SK-N-SH treated with all-trans-retinoic acid at 6 μM for 48 hours (cell line): Measurements from ENCODE around the gene GOLPH3.
A peak's percentile ranks its signal among the peaks of the same experiment; 100 is the strongest.
"Not testable (repeated sequence)": the region's sequence is repeated elsewhere in the genome, so short reads cannot be mapped to it uniquely, and the experiment has no call there.

ENCODE experiments used
- ATAC-seq: fragments of 200-7000 bp; cut with Tn5 transposase; 3 replicates; pipeline ENCODE4 v1.9.1; 2020; ENCODE audit warnings: mild to moderate bottlenecking, moderate library complexity
- ARNTL ChIP-seq: fragments of 450-650 bp; formaldehyde crosslinking; IDR thresholded peaks from 2 replicates; pipeline ENCODE4 v1.5.0; 2020; ENCODE audit warnings: low read depth, mild to moderate bottlenecking, moderate library complexity, borderline replicate concordance
- BACH2 ChIP-seq: fragments of 250-450 bp; sonication (Bioruptor Pico); IDR thresholded peaks from 2 replicates; pipeline ENCODE4 v1.9.0; 2021; ENCODE audit warnings: mild to moderate bottlenecking, borderline replicate concordance
- ESRRG ChIP-seq: fragments of 250-450 bp; sonication (Bioruptor Pico); IDR thresholded peaks from 2 replicates; pipeline ENCODE4 v1.6.1; 2021; ENCODE audit warnings: mild to moderate bottlenecking
- GLIS3 ChIP-seq: fragments of 250-450 bp; sonication (Bioruptor Pico); IDR thresholded peaks from 2 replicates; pipeline ENCODE4 v1.5.0; 2020; ENCODE audit warnings: mild to moderate bottlenecking, moderate library complexity
- ISL1 ChIP-seq: fragments of 250-450 bp; sonication (Bioruptor Pico); IDR thresholded peaks from 2 replicates; pipeline ENCODE4 v2.1.2; 2022; ENCODE audit warnings: mild to moderate bottlenecking, moderate library complexity
- OSR1 ChIP-seq: fragments of 250-450 bp; sonication (Bioruptor Pico); IDR thresholded peaks from 2 replicates; pipeline ENCODE4 v1.8.0; 2022; ENCODE audit warnings: moderate library complexity, mild to moderate bottlenecking, inconsistent platforms
- PPARA ChIP-seq: fragments of 250-450 bp; sonication (Bioruptor Pico); IDR thresholded peaks from 2 replicates; pipeline ENCODE4 v1.5.0; 2020; ENCODE audit warnings: mild to moderate bottlenecking, borderline replicate concordance
- RARB ChIP-seq: fragments of 250-450 bp; sonication (Bioruptor Pico); IDR thresholded peaks from 2 replicates; pipeline ENCODE4 v1.8.0; 2021; ENCODE audit warnings: mild to moderate bottlenecking, moderate library complexity
- TCF4 ChIP-seq: fragments of 250-450 bp; sonication (Bioruptor Pico); IDR thresholded peaks from 2 replicates; pipeline ENCODE4 v1.8.0; 2021; ENCODE audit warnings: mild to moderate bottlenecking, moderate library complexity, borderline replicate concordance
- ZC3H10 ChIP-seq: fragments of 250-450 bp; sonication (Bioruptor Pico); IDR thresholded peaks from 2 replicates; pipeline ENCODE4 v1.5.1; 2021; ENCODE audit warnings: mild to moderate bottlenecking, moderate library complexity
- ZFP3 ChIP-seq: fragments of 250-450 bp; sonication (Bioruptor Pico); IDR thresholded peaks from 2 replicates; pipeline ENCODE4 v1.5.0; 2020; ENCODE audit warnings: mild to moderate bottlenecking, moderate library complexity
- ZFP30 ChIP-seq: fragments of 450-650 bp; formaldehyde crosslinking; IDR thresholded peaks from 2 replicates; pipeline ENCODE4 v1.5.0; 2022; ENCODE audit warnings: mild to moderate bottlenecking, moderate library complexity
- ZNF565 ChIP-seq: fragments of 450-650 bp; formaldehyde crosslinking; conservative IDR thresholded peaks from 2 replicates; pipeline ENCODE4 v1.5.0; 2020; ENCODE audit warnings: low read depth, mild to moderate bottlenecking, moderate library complexity
- ZNF70 ChIP-seq: fragments of 450-650 bp; formaldehyde crosslinking; IDR thresholded peaks from 2 replicates; pipeline ENCODE4 v1.5.0; 2020; ENCODE audit warnings: mild to moderate bottlenecking, moderate library complexity
- ZNF8 ChIP-seq: fragments of 450-650 bp; formaldehyde crosslinking; IDR thresholded peaks from 2 replicates; pipeline ENCODE4 v1.5.0; 2020; ENCODE audit warnings: mild to moderate bottlenecking, moderate library complexity
- TF ChIP-seq, protein P1 (sequence below): fragments of 250-450 bp; sonication (Bioruptor Pico); IDR thresholded peaks from 2 replicates; pipeline ENCODE4 v1.5.1; 2021; ENCODE audit warnings: mild to moderate bottlenecking, moderate library complexity
- TF ChIP-seq, protein P2 (sequence below): fragments of 250-450 bp; sonication (Bioruptor Pico); IDR thresholded peaks from 2 replicates; pipeline ENCODE4 v1.8.0; 2021; ENCODE audit warnings: low read depth, mild to moderate bottlenecking, moderate library complexity, borderline replicate concordance
- TF ChIP-seq, protein P3 (sequence below): fragments of 250-450 bp; sonication (Bioruptor Pico); IDR thresholded peaks from 2 replicates; pipeline ENCODE4 v1.8.0; 2020; ENCODE audit warnings: mild to moderate bottlenecking, moderate library complexity, borderline replicate concordance
- TF ChIP-seq, protein P4 (sequence below): fragments of 250-450 bp; sonication (Bioruptor Pico); IDR thresholded peaks from 2 replicates; pipeline ENCODE4 v1.5.1; 2020; ENCODE audit warnings: low read depth, mild to moderate bottlenecking, moderate library complexity
- TF ChIP-seq, protein P5 (sequence below): fragments of 250-450 bp; sonication (Bioruptor Pico); IDR thresholded peaks from 2 replicates; pipeline ENCODE4 v1.5.0; 2020; ENCODE audit warnings: mild to moderate bottlenecking, moderate library complexity

GOLPH3 gene

DNA sequence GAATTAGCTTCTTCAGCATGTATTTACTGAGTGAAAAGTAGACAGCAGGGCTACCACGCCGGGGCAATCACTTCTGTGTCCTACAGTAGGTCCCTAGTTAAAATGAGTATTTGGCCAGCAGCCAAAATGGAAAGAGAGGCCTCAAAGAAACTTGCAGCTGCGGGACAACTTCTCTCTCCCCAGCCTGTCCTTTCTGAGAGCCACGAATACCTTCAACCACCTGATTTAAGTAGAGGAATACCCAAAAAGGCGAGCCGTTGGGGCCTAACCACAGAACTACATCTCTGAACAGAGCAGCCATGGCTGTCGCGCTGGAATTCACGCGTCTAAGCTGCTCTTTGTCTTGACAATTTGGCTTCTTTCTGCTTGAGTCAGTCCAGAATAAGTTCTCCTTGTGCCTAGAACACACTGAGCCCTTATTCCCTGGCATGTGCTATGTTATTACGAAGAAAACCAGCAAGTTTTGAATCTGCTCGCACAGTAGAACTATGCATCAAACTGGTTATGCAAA is 43.8 kb upstream of the GOLPH3 start:
- TF ChIP-seq ZFP3 (no peak), BACH2 (CRISPR knock-in tag) (no peak), ARNTL (CRISPR knock-in tag) (no peak), RARB (CRISPR knock-in tag) (no peak), ZNF70 (CRISPR knock-in tag) (no peak), ZFP30 (CRISPR knock-in tag) (no peak), PPARA (CRISPR knock-in tag) (no peak), ISL1 (CRISPR knock-in tag) (no peak), ZC3H10 (CRISPR knock-in tag) (no peak), OSR1 (no peak), GLIS3 (CRISPR knock-in tag) (no peak), ZNF8 (CRISPR knock-in tag) (no peak), TCF4 (CRISPR knock-in tag) (no peak)
- TF ChIP-seq, protein P1, sequence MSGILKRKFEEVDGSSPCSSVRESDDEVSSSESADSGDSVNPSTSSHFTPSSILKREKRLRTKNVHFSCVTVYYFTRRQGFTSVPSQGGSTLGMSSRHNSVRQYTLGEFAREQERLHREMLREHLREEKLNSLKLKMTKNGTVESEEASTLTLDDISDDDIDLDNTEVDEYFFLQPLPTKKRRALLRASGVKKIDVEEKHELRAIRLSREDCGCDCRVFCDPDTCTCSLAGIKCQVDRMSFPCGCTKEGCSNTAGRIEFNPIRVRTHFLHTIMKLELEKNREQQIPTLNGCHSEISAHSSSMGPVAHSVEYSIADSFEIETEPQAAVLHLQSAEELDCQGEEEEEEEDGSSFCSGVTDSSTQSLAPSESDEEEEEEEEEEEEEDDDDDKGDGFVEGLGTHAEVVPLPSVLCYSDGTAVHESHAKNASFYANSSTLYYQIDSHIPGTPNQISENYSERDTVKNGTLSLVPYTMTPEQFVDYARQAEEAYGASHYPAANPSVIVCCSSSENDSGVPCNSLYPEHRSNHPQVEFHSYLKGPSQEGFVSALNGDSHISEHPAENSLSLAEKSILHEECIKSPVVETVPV (CRISPR knock-in tag) = no peak
- TF ChIP-seq, protein P2, sequence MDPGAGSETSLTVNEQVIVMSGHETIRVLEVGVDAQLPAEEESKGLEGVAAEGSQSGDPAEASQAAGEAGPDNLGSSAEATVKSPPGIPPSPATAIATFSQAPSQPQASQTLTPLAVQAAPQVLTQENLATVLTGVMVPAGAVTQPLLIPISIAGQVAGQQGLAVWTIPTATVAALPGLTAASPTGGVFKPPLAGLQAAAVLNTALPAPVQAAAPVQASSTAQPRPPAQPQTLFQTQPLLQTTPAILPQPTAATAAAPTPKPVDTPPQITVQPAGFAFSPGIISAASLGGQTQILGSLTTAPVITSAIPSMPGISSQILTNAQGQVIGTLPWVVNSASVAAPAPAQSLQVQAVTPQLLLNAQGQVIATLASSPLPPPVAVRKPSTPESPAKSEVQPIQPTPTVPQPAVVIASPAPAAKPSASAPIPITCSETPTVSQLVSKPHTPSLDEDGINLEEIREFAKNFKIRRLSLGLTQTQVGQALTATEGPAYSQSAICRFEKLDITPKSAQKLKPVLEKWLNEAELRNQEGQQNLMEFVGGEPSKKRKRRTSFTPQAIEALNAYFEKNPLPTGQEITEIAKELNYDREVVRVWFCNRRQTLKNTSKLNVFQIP (CRISPR knock-in tag) = no peak
- ATAC-seq = peak; percentile 50

DNA sequence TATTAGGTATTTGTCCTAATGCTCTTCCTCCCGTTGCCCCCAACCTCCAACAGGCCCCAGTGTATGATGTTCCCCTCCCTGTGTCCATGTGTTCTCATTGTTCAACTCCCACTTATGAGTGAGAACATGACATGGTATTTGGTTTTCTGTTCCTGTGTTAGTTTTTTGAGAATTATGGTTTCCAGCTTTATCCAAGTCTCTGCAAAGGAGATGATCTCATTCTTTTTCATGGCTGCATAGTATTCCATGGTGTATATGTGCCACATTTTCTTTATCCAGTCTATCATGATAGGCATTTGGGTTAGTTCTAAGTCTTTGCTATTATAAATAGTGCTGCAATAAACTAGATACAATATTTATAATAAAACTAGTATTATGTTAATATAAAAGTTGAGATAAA is 40.2 kb upstream of the GOLPH3 start:
- ATAC-seq = not testable (repeated sequence)

DNA sequence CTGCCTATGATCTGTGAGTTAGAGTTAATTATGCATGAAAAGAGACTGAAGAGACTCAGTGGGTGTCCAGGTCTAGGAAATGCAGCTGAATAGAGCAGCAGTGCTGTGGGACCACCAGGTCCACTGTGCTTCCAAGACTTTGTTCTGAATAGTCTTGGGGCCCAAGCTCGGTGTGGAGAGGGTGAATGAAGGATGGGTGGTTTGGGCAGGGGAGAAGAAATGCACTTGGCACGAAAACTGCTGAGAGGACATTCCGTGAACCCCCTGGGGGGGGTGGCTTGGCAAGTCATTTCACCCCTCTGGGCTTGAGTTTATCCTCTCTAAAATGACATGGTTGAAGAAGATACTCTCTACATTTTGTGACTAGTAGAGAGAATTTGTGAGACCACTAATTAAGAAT is 36.0 kb upstream of the GOLPH3 start:
- no peak for ATAC-seq
- TF ChIP-seq ZNF8 (CRISPR knock-in tag) = no peak

DNA sequence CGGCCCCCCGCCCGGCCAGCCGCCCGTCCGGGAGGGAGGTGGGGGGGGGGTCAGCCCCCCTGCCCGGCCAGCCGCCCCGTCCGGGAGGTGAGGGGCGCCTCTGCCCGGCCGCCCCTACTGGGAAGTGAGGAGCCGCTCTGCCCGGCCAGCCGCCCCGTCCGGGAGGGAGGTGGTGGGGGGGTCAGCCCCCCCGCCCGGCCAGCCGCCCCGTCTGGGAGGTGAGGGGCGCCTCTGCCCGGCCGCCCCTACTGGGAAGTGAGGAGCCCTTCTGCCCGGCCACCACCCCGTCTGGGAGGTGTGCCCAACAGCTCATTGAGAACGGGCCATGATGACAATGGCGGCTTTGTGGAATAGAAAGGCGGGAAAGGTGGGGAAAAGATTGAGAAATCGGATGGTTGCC is 34.7 kb upstream of the GOLPH3 start:
- not testable (repeated sequence) for ATAC-seq

DNA sequence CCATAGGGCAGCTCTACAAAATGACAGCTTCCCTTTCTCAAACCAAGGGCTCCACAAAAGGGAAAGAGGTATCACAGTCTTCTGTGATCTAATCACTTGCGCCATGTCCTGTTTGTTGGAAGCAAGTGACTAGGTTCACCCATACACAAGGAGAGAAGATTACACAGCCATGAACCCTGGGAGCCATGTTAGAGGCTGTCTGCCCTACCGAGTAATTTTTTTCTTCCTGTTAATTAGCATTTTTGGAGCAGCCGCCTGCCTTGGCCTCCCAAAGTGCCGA is 33.2 kb upstream of the GOLPH3 start:
- TF ChIP-seq PPARA (CRISPR knock-in tag) = no peak
- TF ChIP-seq OSR1 = no peak
- no peak for TF ChIP-seq TCF4 (CRISPR knock-in tag)
- TF ChIP-seq, protein P3, sequence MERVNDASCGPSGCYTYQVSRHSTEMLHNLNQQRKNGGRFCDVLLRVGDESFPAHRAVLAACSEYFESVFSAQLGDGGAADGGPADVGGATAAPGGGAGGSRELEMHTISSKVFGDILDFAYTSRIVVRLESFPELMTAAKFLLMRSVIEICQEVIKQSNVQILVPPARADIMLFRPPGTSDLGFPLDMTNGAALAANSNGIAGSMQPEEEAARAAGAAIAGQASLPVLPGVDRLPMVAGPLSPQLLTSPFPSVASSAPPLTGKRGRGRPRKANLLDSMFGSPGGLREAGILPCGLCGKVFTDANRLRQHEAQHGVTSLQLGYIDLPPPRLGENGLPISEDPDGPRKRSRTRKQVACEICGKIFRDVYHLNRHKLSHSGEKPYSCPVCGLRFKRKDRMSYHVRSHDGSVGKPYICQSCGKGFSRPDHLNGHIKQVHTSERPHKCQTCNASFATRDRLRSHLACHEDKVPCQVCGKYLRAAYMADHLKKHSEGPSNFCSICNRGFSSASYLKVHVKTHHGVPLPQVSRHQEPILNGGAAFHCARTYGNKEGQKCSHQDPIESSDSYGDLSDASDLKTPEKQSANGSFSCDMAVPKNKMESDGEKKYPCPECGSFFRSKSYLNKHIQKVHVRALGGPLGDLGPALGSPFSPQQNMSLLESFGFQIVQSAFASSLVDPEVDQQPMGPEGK (CRISPR knock-in tag) = no peak
- TF ChIP-seq, protein P4, sequence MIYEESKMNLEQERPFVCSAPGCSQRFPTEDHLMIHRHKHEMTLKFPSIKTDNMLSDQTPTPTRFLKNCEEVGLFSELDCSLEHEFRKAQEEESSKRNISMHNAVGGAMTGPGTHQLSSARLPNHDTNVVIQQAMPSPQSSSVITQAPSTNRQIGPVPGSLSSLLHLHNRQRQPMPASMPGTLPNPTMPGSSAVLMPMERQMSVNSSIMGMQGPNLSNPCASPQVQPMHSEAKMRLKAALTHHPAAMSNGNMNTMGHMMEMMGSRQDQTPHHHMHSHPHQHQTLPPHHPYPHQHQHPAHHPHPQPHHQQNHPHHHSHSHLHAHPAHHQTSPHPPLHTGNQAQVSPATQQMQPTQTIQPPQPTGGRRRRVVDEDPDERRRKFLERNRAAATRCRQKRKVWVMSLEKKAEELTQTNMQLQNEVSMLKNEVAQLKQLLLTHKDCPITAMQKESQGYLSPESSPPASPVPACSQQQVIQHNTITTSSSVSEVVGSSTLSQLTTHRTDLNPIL (CRISPR knock-in tag) = no peak
- no peak for TF ChIP-seq GLIS3 (CRISPR knock-in tag)
- no peak for ATAC-seq

DNA sequence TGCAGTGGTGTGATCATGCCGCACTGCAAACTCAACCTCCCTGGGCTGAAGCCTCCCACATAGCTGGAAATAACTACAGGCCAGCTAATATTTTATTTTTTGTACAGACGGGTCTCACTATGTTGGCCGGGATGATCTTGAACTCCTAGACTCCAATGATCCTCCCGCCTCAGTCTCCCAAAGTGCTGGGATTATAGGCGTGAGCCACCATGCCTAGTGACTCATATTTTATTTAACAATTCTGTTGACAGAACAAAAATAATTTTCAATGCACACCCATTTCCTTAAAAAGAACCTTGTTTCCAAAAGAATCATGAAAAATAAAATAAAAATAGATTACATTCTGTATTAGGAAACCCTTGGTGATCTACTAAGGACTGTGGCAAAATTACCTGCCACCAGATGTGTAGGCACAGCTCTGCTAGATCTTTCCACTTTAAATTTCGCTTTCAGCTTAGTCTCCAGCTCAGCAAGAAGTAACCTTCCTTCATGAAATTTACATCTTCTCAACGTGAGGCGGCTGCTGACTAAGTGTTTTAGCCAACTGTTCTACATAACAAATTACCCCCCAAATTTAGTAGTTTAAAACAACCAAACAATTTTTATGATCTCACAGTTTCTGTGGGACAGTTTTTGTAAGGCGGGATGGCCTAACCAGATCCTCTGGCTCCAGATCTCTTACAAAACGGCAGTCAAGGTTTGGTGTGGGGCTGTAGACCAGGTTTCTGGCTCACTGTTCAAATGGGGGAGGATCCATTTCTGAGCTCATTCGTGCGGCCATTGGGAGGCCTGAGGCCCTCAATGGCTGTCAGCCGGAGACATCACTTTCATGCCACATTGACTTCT is 32.6 kb upstream of the GOLPH3 start:
- no peak for ATAC-seq
- TF ChIP-seq ZFP30 (CRISPR knock-in tag) (no peak), ZNF565 (no peak), ZNF70 (CRISPR knock-in tag) (no peak), ZC3H10 (CRISPR knock-in tag) (no peak), TCF4 (CRISPR knock-in tag) (no peak), ESRRG (CRISPR knock-in tag) (no peak)
- TF ChIP-seq, protein P4 (CRISPR knock-in tag) = no peak
- TF ChIP-seq, protein P5, sequence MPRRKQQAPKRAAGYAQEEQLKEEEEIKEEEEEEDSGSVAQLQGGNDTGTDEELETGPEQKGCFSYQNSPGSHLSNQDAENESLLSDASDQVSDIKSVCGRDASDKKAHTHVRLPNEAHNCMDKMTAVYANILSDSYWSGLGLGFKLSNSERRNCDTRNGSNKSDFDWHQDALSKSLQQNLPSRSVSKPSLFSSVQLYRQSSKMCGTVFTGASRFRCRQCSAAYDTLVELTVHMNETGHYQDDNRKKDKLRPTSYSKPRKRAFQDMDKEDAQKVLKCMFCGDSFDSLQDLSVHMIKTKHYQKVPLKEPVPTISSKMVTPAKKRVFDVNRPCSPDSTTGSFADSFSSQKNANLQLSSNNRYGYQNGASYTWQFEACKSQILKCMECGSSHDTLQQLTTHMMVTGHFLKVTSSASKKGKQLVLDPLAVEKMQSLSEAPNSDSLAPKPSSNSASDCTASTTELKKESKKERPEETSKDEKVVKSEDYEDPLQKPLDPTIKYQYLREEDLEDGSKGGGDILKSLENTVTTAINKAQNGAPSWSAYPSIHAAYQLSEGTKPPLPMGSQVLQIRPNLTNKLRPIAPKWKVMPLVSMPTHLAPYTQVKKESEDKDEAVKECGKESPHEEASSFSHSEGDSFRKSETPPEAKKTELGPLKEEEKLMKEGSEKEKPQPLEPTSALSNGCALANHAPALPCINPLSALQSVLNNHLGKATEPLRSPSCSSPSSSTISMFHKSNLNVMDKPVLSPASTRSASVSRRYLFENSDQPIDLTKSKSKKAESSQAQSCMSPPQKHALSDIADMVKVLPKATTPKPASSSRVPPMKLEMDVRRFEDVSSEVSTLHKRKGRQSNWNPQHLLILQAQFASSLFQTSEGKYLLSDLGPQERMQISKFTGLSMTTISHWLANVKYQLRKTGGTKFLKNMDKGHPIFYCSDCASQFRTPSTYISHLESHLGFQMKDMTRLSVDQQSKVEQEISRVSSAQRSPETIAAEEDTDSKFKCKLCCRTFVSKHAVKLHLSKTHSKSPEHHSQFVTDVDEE (CRISPR knock-in tag) = no peak
- TF ChIP-seq, protein P1 (CRISPR knock-in tag) = no peak
